NCI-H1417 treated with DMSO at 0.1 percent for 48 hours (cell line): ENCODE data around the gene PLCH2.

Experiments
- DNase-seq: peaks from one replicate; lab custom pipeline; 2025; lab: John Stamatoyannopoulos, UW

The PLCH2 gene

GRCh38 chr1:2499260-2499659 is 23.2 kb downstream of the PLCH2 start:
- no peak for DNase-seq

DNA sequence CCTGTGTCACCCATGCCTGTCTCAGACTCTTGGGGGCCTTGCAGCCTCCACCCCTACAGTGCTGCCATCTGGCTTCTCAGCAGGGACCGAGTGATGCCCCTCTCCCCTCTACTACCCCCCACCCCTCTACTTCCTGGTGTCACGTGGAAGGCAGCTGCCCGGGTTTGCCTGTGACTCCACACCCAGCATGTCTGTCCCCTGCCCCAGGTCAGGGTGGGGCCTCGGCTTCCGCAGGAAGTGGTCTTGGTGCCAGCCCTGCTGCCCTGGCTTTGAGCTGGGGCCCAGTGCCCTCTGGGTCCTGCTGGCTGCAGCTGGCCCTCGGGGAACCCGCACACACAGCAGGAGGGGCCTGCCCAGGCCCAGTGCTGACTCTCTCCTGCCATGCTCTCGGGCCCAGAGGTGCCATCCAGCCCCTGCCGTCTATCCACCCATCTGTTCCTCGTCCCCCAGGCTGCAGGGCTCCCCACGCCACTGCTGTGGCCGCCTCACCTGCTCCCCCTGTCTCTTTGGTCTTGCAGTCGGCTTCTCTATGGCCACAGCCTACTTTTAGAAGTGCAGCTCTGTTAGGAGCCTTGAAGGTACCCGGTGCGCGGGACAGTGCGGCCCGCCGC is 24.0 kb downstream of the PLCH2 start:
- DNase-seq, result no peak

- no peak for DNase-seq
These were observed 25.1 kb downstream of the PLCH2 start for GRCh38 chr1:2501041-2501819.

GRCh38 chr1:2501820-2502119 is 25.7 kb downstream of the PLCH2 start:
- no peak for DNase-seq

DNA sequence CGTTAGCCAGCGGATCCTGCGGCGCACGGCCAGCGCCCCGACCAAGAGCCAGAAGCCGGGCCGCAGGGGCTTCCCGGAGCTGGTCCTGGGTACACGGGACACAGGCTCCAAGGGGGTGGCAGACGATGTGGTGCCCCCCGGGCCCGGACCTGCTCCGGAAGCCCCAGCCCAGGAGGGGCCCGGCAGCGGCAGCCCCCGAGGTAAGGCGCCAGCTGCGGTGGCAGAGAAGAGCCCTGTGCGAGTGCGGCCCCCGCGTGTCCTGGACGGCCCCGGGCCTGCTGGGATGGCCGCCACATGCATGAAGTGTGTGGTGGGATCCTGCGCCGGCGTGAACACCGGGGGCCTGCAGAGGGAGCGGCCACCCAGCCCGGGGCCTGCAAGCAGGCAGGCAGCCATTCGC is 26.1 kb downstream of the PLCH2 start:
- DNase-seq, result no peak

GRCh38 chr1:2502661-2503553 is 26.8 kb downstream of the PLCH2 start:
- DNase-seq, result no peak

GRCh38 chr1:2503554-2504224 is 27.6 kb downstream of the PLCH2 start:
- no peak for DNase-seq

DNA sequence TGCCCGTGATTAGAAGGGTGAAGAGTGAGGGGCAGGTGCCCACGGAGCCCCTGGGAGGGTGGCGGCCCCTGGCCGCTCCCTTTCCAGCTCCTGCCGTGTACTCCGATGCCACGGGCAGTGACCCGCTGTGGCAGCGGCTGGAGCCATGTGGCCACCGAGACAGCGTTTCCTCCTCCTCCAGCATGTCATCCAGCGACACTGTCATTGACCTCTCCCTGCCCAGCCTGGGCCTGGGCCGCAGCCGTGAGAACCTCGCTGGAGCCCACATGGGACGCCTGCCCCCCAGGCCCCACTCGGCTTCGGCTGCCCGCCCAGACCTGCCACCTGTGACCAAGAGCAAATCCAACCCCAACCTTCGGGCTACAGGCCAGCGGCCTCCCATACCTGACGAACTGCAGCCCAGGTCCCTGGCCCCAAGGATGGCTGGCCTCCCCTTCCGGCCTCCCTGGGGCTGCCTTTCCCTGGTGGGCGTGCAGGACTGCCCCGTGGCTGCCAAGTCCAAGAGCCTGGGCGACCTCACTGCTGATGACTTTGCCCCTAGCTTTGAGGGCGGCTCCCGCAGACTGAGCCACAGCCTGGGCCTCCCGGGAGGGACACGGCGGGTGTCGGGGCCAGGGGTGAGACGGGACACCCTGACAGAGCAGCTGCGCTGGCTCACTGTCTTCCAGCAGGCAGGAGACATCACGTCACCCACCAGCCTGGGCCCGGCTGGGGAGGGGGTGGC is 28.3 kb downstream of the PLCH2 start:
- DNase-seq, result no peak

GRCh38 chr1:2504949-2505272 is 28.8 kb downstream of the PLCH2 start:
- no peak for DNase-seq

DNA sequence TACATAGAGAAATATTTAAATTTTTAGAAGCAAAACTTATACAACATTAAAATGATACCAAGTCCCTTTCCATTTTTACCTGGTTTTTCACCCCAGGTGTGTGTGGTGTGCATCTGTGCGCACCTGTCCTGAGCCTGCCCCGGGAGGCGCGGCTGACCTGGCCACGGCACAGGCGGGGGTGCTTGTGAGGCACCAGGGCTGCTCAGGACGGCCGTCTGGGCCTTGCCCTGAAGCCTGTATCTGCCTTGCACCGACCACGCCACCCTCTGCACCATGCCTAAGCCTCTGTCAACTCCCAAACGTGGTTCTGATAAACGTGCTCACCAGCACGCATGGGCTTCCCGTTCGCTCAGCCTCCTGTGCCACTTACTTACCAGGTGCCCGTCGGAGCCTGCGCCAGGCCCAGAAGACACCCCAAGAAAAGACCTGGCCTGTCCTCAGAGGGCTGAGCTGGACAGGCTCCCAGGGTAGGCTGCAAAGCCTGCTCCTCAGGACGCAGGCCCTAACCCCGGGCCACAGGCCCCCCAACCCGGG is 29.4 kb downstream of the PLCH2 start:
- no peak for DNase-seq

- no peak for DNase-seq
These were observed 30.1 kb downstream of the PLCH2 start for GRCh38 chr1:2506007-2506860.

GRCh38 chr1:2506901-2507565 is 30.9 kb downstream of the PLCH2 start:
- no peak for DNase-seq

GRCh38 chr1:2507744-2508155 is 31.7 kb downstream of the PLCH2 start:
- no peak for DNase-seq

- no peak for DNase-seq
These were observed 32.1 kb downstream of the PLCH2 start for GRCh38 chr1:2508180-2508579.

DNA sequence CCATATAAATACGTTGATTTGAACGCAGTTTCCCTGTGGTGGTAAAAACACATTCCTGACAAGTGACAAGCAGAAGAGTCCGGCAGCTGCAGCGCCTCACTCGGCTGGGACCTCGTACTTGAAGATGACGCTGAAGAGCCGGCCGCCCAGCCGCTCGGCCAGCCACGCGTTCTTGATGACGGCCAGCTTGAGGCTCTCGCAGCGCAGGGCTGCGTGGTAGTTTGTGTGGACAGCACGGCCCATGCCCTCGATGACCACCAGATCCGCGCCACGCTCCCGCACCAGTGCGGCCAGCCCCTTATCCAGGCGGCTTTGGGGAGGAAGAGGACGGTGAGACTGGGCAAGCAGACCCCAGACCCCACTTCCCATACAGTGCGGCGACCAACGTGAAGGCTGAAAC is 32.7 kb downstream of the PLCH2 start:
- no peak for DNase-seq

- no peak for DNase-seq
These were observed 33.5 kb downstream of the PLCH2 start for GRCh38 chr1:2509589-2509988.

- DNase-seq, result no peak
These were observed 34.5 kb downstream of the PLCH2 start for GRCh38 chr1:2510366-2511155.

DNA sequence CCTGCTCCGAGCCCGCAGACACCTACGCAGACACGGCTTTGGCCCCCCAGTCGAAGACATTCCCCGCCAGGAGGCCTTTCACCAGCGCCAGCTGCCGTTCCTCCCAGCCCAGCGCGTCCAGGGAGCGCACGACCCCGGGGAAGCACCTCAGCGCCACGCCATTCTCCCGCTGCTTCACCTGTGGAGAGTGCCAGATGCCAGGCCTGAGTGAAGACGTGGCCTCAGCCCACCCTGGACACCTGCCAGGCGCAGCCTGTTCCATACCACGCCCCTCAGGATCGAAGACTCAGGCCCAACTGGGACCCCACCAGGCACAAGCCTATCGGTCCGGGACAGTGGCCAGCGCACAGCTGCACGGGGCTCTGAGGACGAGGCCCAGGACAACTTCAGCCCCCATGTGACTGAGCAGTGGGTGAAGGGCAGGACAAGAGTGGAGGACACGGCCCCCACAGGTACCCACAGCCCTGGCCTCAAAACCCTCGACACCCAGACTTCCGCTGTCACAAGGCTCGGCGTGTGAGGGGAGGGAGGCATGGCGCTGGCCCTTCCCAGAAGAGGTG is 36.9 kb downstream of the PLCH2 start:
- no peak for DNase-seq
